Posterior cingulate gyrus (tissue), 11 donors: ENCODE measurements around the gene IWS1.
"Not testable (repeated sequence)": the region's sequence is repeated elsewhere in the genome, so short reads cannot be mapped to it uniquely, and the experiment has no call there.

Experiments
- DNase-seq, 10 donors: peaks; one replicate each; pipeline versions ENCODE4 v3.0.0 to v3.0.0-alpha.2; 2020 to 2021; ENCODE audit warnings: mixed read lengths in 3 of 10
- intact Hi-C: fragments of 100-400 bp; cut with DNase I; formaldehyde crosslinking; loops from one replicate; pipeline ENCODE4 v1.15.1; 2023

The IWS1 gene

DNA sequence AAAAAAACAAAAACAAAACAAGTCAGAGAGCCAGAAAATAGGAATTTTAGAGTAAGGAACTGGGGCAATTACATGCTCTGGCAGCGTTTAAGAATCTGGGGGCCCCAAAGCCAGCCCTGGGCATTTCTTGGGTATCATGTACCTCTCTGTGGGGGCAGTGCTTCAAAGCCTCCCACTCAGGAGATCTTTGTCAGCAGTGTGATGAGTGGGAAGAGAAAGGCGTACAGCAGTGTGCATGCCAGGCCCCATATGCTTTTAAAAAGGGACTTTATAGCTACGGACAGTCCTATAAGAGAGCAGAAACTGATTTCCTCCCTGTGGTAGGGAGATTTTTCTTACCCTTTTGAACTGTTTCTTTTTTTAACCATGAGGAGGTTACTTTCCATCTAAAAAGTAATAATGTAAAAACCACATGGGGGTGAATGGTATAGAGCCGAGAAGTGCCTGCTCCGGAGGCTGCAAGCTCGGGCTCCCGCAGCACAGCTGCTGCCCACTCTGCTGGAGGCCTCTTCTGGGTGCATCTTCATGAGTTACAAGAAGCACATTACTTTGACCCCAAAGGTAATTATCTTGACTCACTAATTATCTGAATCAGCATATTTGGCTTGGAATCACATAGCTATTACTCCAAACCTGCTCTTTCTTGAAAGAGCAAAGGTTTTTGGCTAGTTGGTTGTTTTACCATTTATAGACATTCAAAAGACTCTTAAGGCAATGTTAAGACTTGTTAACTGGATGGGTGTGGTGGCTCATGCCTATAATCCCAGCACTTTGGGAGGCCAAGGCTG, 61.6 kb downstream of the IWS1 start:
- DNase-seq = no peak

GRCh38 chr2:127463155-127463991, 62.9 kb downstream of the IWS1 start:
- DNase-seq = no peak
- intact Hi-C loops = no loop called here

More for the DNA sequence above, 61.6 kb downstream of the IWS1 start:
- intact Hi-C loops = no loop called here

- no peak for DNase-seq
- intact Hi-C loops = no loop called here
These were observed 63.8 kb downstream of the IWS1 start for GRCh38 chr2:127462461-127462860.

DNA sequence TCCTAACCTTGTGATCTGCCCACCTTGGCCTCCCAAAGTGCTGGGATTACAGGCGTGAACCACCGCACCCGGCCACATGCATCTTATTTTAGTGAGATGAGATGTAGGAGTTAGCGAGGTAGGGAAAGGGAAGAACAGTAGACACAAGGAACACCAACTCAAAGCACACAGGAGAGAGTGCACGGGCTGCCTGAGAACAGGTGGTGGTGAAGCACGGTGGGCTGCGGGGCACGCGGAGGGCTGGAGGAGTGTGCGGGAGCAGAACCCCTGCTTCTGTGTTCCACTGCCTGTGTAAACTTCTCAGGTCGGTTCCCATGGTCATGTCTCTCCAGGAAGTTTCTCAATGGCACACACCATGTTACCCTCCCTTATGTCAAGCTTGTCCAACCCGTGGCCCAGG, 69.3 kb downstream of the IWS1 start:
- no peak for DNase-seq
- intact Hi-C loops = no loop called here

DNA sequence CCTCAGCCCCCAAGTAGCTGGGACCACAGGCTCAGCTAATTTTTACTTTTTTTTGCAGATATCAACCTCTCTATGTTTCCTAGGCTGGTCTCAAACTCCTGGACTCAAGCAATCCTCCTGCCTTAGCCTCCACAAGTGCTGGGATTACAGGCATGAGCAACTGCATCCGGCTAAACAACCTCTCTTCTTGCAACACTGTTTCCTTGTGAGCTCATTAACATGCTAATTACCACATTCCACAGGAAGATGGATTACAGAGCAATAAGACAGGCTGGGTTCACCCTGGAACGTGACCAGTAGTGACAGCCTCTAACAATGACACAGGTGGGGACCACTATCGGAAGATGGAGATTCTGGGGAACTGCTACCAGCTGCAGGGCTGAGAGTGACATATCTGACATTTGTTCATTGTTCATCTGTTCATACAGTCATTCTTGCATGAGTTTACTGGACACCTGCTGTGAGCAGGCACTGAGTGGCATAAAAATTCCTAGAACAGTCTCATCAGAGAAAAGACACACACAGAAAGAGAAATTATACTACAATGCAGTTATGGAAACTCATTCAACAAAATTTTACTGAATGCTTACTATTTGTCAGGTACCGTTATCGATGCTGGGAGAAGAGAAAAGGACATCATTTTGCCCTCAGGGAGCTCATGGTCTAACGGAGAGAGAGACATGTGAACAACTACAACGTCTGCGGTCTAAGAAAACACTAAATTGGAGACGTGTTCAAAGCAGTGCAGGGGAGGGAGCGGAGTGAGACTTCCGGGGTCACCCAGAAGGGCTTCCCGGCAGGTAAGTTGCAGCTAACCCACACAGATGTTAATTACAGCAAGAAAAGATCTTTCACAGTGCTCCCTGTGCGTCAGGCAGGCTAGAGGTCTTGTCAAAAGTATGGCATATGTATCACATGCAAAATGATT, 70.5 kb downstream of the IWS1 start:
- DNase-seq = no peak
- intact Hi-C loops = no loop called here

- intact Hi-C loops = no loop called here
- no peak for DNase-seq
These were observed 71.4 kb downstream of the IWS1 start for GRCh38 chr2:127454595-127455565.

DNA sequence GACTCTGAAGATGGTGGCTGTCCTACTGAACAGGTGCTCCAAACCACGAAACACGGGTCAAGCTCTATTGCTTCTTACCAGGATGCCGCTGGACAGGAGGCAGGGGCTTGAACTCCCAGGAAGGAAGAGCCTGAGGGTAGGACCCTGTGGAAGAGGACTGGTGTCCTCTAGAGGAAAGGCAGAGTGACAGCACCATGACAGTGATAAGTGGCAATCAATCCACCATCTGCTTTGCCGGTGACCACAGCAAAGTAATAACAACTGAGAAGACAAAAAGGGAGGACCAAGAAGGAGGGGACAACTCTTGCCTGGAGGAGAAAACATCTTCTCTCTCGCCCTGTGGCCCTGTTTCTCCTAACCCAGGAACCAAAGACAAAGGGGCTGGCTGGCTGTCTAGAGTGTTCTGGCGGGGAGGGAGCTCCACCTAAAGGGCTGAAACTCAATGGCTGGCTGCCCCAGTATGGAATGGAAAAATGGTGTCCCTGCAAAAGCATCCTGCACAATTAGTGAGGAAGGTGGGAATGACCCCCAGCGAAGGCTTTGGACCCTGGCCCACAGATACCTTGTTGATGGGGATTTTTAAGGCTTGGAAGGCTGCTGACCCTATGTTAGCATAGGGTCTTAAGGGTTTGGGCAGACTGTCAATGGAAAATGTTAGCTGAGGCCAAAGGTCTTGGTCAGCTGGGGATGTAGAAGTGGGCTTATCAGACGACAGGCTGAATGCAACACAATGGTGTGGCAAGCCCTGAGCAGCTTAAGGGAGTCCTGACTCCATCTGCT, 72.7 kb downstream of the IWS1 start:
- no peak for DNase-seq
- intact Hi-C loops = no loop called here

- intact Hi-C loops = no loop called here
- DNase-seq = no peak
These were observed 73.3 kb downstream of the IWS1 start for GRCh38 chr2:127453013-127453391.

DNA sequence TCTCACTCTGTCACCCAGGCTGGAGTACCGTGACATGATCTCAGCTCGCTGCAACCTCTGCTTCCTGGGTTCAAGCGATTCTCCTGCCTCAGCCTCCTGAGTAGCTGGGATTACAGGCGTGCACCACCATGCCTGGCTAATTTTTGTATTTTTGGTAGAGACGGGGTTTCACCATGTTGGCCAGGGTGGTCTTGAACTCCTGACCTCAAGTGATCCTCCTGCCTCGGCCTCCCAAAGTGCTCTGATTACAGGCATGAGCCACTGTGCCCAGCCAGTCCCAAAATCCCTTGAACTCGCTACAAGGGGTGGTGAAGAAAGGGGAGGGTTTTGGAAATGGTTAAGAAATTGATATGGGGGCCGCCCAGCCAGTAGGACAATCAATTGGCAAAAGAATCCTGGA, 73.9 kb downstream of the IWS1 start:
- intact Hi-C loops, DNase-seq: not testable (repeated sequence)

DNA sequence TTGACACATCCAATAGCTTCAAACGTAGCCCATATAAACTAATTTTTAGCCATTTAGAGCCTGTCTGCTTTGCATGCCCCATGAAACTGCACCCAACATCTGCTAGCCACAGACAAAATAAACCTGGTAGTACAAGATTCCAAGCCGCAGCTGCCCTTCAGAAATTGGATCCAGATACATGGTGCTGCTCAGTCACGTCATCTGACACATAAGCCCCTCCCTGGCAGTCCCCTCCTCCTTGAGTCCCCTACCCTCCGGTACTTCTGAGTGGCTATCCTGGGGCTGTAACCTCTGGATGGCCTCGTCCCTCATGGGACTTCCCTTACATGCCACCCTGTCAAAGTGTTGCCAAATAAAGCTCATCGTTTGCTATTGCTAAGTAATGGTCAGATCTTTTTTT, 74.3 kb downstream of the IWS1 start:
- intact Hi-C loops = no loop called here
- DNase-seq = no peak

- intact Hi-C loops = no loop called here
These were observed 76.4 kb downstream of the IWS1 start for GRCh38 chr2:127449898-127450297.

DNA sequence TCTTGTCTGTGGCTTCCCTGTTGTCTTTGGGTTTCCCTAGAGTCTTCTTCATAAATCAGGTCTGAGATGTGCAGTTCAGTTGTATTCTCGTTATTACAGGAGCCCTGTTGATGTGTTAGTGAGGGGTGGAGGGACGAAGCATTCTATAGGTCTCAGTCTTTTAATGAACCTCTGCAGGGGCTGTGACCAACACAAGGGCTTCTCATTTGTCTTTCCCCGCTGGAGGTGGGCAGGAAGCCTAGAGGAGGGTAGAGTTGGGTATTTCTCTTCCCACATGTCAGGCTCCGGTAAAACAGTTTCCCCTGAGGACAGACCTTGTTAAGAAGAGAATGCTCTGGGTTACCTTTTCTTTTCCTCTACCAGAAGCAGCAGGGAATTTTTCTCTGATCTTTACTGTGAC, 76.9 kb downstream of the IWS1 start:
- intact Hi-C loops = no loop called here
- no peak for DNase-seq

More at GRCh38 chr2:127449898-127450297, 76.4 kb downstream of the IWS1 start:
- DNase-seq = no peak

- intact Hi-C loops = no loop called here
These were observed 77.8 kb downstream of the IWS1 start for GRCh38 chr2:127448526-127448925.

DNA sequence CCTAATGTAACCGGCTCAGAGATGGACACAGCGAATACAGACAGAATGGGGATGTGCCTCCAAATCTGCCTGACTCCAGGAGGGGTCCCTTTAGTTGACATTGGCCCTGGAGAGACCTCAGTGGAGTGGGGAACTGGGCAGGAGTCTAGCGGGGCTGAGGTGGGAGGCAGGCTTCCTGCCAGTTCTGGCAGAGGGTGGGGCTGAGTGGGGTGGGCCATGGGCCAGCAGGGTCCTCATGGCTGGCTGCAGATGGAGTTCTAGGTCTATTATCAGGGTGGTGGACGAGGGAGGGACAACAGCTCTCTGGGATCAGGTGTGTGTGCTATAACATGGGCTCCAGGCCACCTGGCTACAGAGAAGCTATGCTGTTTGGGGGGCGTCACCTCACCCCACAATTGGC, 86.9 kb downstream of the IWS1 start:
- intact Hi-C loops = no loop called here
- no peak for DNase-seq

More at GRCh38 chr2:127448526-127448925, 77.8 kb downstream of the IWS1 start:
- DNase-seq = no peak

DNA sequence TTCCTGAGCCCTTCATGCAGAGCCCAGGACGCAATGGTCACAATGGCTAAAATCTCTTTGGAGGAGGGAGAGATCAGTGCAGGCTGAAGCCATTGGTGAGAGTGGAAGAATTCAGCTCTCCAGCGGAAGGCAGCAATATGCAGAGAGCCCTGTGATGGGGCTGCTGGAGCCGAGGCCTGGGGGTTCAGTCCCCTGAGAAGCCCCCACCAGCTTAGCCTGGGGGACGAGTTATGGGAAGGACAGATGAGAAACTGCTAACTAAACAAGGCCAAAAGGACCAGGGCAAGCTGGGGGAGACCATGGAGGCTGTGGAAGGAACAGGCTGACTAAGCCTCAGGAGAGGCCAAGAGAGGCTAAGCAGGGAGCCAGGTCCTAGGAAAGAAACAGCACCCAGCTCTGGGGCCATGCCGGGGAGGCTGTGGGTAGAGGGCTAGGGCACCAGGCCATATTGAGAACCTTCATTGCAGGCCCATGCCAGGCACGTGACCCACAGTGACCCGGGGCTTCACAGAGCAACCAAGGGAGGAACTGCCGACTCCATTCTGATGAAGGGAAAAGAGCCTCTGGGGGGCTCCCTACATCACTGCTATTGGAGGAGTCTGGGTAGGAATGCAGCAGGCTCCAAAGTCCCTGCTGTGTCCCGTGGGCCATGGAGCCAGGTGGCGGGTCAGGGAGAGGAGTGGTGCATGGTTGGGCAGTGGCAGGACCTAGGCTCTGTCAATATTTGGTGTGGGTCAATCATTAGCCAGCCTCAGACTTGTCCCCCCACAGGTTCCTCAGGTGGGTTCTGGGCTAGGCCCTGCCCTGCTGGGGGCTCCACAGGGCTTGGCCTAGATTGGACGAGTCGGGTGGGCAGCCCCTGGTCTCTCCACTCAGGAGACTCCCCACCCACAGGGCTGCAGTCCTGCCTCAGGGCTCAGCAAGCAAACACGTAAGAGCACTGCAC, 88.2 kb downstream of the IWS1 start:
- DNase-seq = no peak
- intact Hi-C loops = no loop called here

DNA sequence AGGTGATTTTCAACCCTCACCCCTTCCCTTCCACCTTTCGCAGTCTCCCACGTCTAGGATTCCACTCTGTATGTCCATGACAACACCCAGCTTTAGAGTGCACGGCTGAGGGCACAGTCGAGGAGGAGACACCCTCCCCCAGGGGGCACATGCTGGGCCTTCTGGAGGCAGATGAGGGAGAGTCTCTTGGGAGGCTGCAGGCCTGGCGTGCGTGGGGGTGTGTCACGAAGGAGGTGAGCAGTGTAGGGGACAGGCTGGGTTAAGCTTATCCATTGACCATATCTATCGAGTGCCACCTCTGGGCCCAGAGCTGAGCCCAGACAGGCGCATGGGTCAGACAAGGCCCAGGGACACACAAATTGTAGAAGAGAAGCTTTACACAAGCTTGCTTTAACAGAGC, 89.2 kb downstream of the IWS1 start:
- intact Hi-C loops = no loop called here
- no peak for DNase-seq

DNA sequence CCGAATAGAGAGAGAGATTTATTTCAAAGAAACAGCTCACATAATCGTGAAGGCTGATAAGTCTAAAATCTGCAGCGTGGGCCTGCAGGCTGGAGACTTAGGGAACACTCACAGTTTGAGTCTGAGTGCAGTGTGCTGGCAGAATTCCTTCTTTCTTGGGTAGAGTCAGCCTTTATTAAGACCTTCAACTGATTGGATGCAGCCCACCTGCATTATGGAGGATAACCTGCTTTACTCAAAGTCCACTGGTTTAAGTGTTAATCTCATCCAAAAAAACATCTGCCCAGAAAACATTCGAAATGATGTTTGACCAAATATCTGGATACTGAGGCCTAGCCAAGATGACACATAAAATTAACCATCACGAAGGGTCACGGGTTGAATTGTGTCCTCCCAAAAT, 91.8 kb downstream of the IWS1 start:
- DNase-seq = no peak
- intact Hi-C loops = no loop called here
